ENCODE results near the gene ST3GAL4. TPM values are rescaled to one million over a fixed set of nuclear protein-coding genes. Genes with fewer than 3 reads are reported as not detected.
"Not testable (repeated sequence)": the region's sequence is repeated elsewhere in the genome, so short reads cannot be mapped to it uniquely, and the experiment has no call there.

The ST3GAL4 gene
- polyA plus RNA-seq, 2 of the 4 experiments (the other 2 are of a cell fraction) = 11.9 to 17.5 TPM

- H3K4me3 ChIP-seq; DNase-seq (ENCODE audit: low read depth in 1 of 2, low spot score in 1 of 2); FAIRE-seq; H3K9me3 ChIP-seq; H3K4me1 ChIP-seq; CTCF ChIA-PET; H3K27ac ChIP-seq; H3K4me2 ChIP-seq; ATAC-seq; POLR2A ChIA-PET: not testable (repeated sequence)
- WGBS (ENCODE audit: missing lambda C conversion rate) = 94% methylated on average over 10 of the region's 13 CpGs
These were observed 40.3 kb downstream of the ST3GAL4 start for GRCh38 chr11:126395784-126396183.

- H3K4me2 ChIP-seq; H3K9me3 ChIP-seq; DNase-seq (ENCODE audit: low read depth in 1 of 2, low spot score in 1 of 2); POLR2A ChIA-PET; ATAC-seq; CTCF ChIA-PET; H3K27ac ChIP-seq; H3K4me3 ChIP-seq; FAIRE-seq; H3K4me1 ChIP-seq: not testable (repeated sequence)
- WGBS (ENCODE audit: missing lambda C conversion rate) = 94% methylated on average over 8 of the region's 15 CpGs
These were observed 40.8 kb downstream of the ST3GAL4 start for GRCh38 chr11:126396266-126396665.

- no peak for FAIRE-seq
- H3K4me2 ChIP-seq = no peak overlapping the region
- POLR2A ChIA-PET = no interaction called here
- no peaks in the 10 kb centered on the region for H3K9me3 ChIP-seq
- CTCF ChIA-PET = no interaction called here
- ATAC-seq = no peak
- DNase-seq (ENCODE audit: low read depth in 1 of 2, low spot score in 1 of 2) = no peak
- no peaks in the 10 kb centered on the region for H3K4me1 ChIP-seq
- H3K27ac ChIP-seq = no peak overlapping the region
- WGBS (ENCODE audit: missing lambda C conversion rate) = 93% methylated on average over 4 of the region's 4 CpGs
- TF ChIP-seq NFE2L2 (conservative IDR thresholded peaks at IDR 0.05; ENCODE audit: low read length) = no peak
- no peak for TF ChIP-seq CBX8 (IDR thresholded peaks at IDR 0.05)
- no peak for TF ChIP-seq POLR2AphosphoS2 (conservative IDR thresholded peaks at IDR 0.05; ENCODE audit: low read length)
- no peak for TF ChIP-seq FOXS1 (CRISPR knock-in tag; IDR thresholded peaks at IDR 0.05)
- TF ChIP-seq FOSB (CRISPR knock-in tag; IDR thresholded peaks at IDR 0.05) = no peak
- no peak for TF ChIP-seq BHLHE40 (IDR thresholded peaks at IDR 0.05; ENCODE audit: low read depth, low read length)
- TF ChIP-seq RARB (CRISPR knock-in tag; IDR thresholded peaks at IDR 0.05) = no peak
- no peak for TF ChIP-seq EHF (CRISPR knock-in tag; IDR thresholded peaks at IDR 0.05)
- no peak for TF ChIP-seq NR3C1 (IDR thresholded peaks at IDR 0.05)
- no peak for TF ChIP-seq SREBF2 (IDR thresholded peaks at IDR 0.05)
- no peak overlapping the region for H3K4me3 ChIP-seq
These were observed 41.5 kb downstream of the ST3GAL4 start for GRCh38 chr11:126396965-126397364.

GRCh38 chr11:126398296-126398695 lies 42.8 kb downstream of the ST3GAL4 start:
- no peaks in the 10 kb centered on the region for H3K9me3 ChIP-seq
- FAIRE-seq = no peak
- 87% methylated on average over 3 of the region's 4 CpGs for WGBS (ENCODE audit: missing lambda C conversion rate)
- no peak for ATAC-seq
- POLR2A ChIA-PET = no interaction called here
- no peak overlapping the region for H3K27ac ChIP-seq
- TF ChIP-seq FOSB (CRISPR knock-in tag; IDR thresholded peaks at IDR 0.05) (no peak), CEBPB (IDR thresholded peaks at IDR 0.05) (no peak), RCOR1 (IDR thresholded peaks at IDR 0.05; ENCODE audit: low read depth, low read length) (no peak), CBX8 (IDR thresholded peaks at IDR 0.05) (no peak), PHF8 (IDR thresholded peaks at IDR 0.05; ENCODE audit: borderline replicate concordance, low read depth) (no peak), RARB (CRISPR knock-in tag; IDR thresholded peaks at IDR 0.05) (no peak), TP53 (CRISPR knock-in tag; IDR thresholded peaks at IDR 0.05) (no peak), POLR2A (IDR thresholded peaks at IDR 0.05; ENCODE audit: low read length) (no peak), HES2 (IDR thresholded peaks at IDR 0.05) (no peak), NFE2L2 (conservative IDR thresholded peaks at IDR 0.05; ENCODE audit: low read length) (no peak), ELK1 (IDR thresholded peaks at IDR 0.05; ENCODE audit: low read depth, low read length) (no peak), EP300 (IDR thresholded peaks at IDR 0.05) (no peak), USF2 (IDR thresholded peaks at IDR 0.05) (no peak), NPAS2 (CRISPR knock-in tag; IDR thresholded peaks at IDR 0.05; ENCODE audit: borderline replicate concordance) (no peak), FOSL2 (IDR thresholded peaks at IDR 0.05) (no peak), FOSL2 (CRISPR knock-in tag; IDR thresholded peaks at IDR 0.05) (no peak)
- H3K4me3 ChIP-seq = no peak overlapping the region
- no peak overlapping the region for H3K4me2 ChIP-seq
- peaks cover 8% of the 10 kb centered on the region; the same call in 2 of the 3 replicates for H3K4me1 ChIP-seq
- CTCF ChIA-PET = no interaction called here
- DNase-seq (ENCODE audit: low read depth in 1 of 2, low spot score in 1 of 2) = no peak

All from A549 (cell line).